Brain microvascular endothelial cell (primary cell): Measurements from ENCODE around the gene KRTAP4-6.
"Not testable (repeated sequence)": the region's sequence is repeated elsewhere in the genome, so short reads cannot be mapped to it uniquely, and the experiment has no call there.

Experiments used
- DNase-seq: peaks from one replicate; pipeline ENCODE4 v3.0.0-alpha.2; 2020
- H3K27ac ChIP-seq: fragments of 250-450 bp; sonication (Bioruptor Pico); 2 replicates; pipeline ENCODE4 v1.5.1; 2020; ENCODE audit warnings: mild to moderate bottlenecking, moderate library complexity
- H3K27me3 ChIP-seq: fragments of 250-450 bp; sonication (Bioruptor Pico); replicated peaks from 2 replicates; pipeline ENCODE4 v1.5.1; 2020; ENCODE audit warnings: mild to moderate bottlenecking
- H3K36me3 ChIP-seq: fragments of 250-450 bp; sonication (Bioruptor Pico); replicated peaks from 2 replicates; pipeline ENCODE4 v1.5.1; 2020; ENCODE audit warnings: mild to moderate bottlenecking
- H3K4me3 ChIP-seq: 2 replicates; pipeline ENCODE4 v1.5.1; 2011; ENCODE audit warnings: low read depth, mild to moderate bottlenecking, control low read depth, low read length, moderate library complexity
- CTCF ChIP-seq: IDR thresholded peaks from 2 replicates; pipeline ENCODE4 v1.5.1; 2011; ENCODE audit warnings: low read depth, mild to moderate bottlenecking, moderate library complexity, low read length, control low read depth, inconsistent platforms; ENCODE audit errors: missing control alignments
- in situ Hi-C: cut with HindIII; loops from 2 replicates; pipeline ENCODE4 v1.10.0; 2017; ENCODE audit warnings: low sequenced_read_pairs, low pct_ligation_motif_present

Gene KRTAP4-6

GRCh38 chr17:41140360-41141131, at the start of gene KRTAP4-6:
Gene KRTAP4-6, minus strand, starts transcription at chr17:41140544. Its CDS starts 57 bp downstream, at chr17:41140487.
- no peak for TF ChIP-seq CTCF
- Histone ChIP-seq H3K27ac (peak within 1 kb of the TSS; percentile 9), H3K4me3 (no peak within 1 kb of the TSS), H3K27me3 (no peaks in the 10 kb centered on the region), H3K36me3 (no peaks in the 10 kb centered on the region)
- in situ Hi-C loops = no loop called here
- DNase-seq = peak; percentile 88

GRCh38 chr17:41189837-41190318, 49.5 kb upstream of the KRTAP4-6 start, which contains the start of gene KRTAP9-1:
Gene KRTAP9-1, plus strand, starts transcription at chr17:41189887. Its CDS starts 0 bp downstream, at chr17:41189887.
- in situ Hi-C loops, H3K27ac ChIP-seq, H3K36me3 ChIP-seq, DNase-seq, H3K4me3 ChIP-seq, H3K27me3 ChIP-seq: not testable (repeated sequence)

- no peak for TF ChIP-seq CTCF
- no peak for DNase-seq
- no peaks in the 10 kb centered on the region for H3K36me3 ChIP-seq
- in situ Hi-C loops = no loop called here
- H3K4me3 ChIP-seq = no peak overlapping the region
- no peak overlapping the region for H3K27ac ChIP-seq
- H3K27me3 ChIP-seq = no peaks in the 10 kb centered on the region
These were observed 46.5 kb upstream of the KRTAP4-6 start for GRCh38 chr17:41186872-41187271.

- Histone ChIP-seq H3K27ac (no peak overlapping the region), H3K4me3 (no peak overlapping the region), H3K27me3 (no peaks in the 10 kb centered on the region), H3K36me3 (no peaks in the 10 kb centered on the region)
- TF ChIP-seq CTCF = no peak
- in situ Hi-C loops = no loop called here
- DNase-seq = no peak
These were observed 44.7 kb upstream of the KRTAP4-6 start for GRCh38 chr17:41185001-41185400.

- Histone ChIP-seq H3K36me3 (no peaks in the 10 kb centered on the region), H3K27me3 (no peaks in the 10 kb centered on the region), H3K4me3 (no peak within 1 kb of the TSS), H3K27ac (no peak within 1 kb of the TSS)
- TF ChIP-seq CTCF = no peak
- no peak for DNase-seq
- in situ Hi-C loops = no loop called here
These were observed 44.2 kb upstream of the KRTAP4-6 start, which contains the start of gene KRTAP4-1 for GRCh38 chr17:41184480-41184961. Gene KRTAP4-1, minus strand, starts transcription at chr17:41184911. Its CDS starts 57 bp downstream, at chr17:41184854.

- H3K4me3 ChIP-seq = no peak overlapping the region
- no peaks in the 10 kb centered on the region for H3K27me3 ChIP-seq
- no peak for TF ChIP-seq CTCF
- H3K27ac ChIP-seq = no peak overlapping the region
- no peaks in the 10 kb centered on the region for H3K36me3 ChIP-seq
- DNase-seq = no peak
- in situ Hi-C loops = no loop called here
These were observed 38.7 kb upstream of the KRTAP4-6 start for GRCh38 chr17:41178843-41179616.
